Measurements from ENCODE around the gene COL6A1. TPM values are rescaled to one million over a fixed set of nuclear protein-coding genes. Genes with fewer than 3 reads are reported as not detected.

COL6A1 gene
- total RNA-seq, 1 donor from 2014 or later: 137 TPM

DNA sequence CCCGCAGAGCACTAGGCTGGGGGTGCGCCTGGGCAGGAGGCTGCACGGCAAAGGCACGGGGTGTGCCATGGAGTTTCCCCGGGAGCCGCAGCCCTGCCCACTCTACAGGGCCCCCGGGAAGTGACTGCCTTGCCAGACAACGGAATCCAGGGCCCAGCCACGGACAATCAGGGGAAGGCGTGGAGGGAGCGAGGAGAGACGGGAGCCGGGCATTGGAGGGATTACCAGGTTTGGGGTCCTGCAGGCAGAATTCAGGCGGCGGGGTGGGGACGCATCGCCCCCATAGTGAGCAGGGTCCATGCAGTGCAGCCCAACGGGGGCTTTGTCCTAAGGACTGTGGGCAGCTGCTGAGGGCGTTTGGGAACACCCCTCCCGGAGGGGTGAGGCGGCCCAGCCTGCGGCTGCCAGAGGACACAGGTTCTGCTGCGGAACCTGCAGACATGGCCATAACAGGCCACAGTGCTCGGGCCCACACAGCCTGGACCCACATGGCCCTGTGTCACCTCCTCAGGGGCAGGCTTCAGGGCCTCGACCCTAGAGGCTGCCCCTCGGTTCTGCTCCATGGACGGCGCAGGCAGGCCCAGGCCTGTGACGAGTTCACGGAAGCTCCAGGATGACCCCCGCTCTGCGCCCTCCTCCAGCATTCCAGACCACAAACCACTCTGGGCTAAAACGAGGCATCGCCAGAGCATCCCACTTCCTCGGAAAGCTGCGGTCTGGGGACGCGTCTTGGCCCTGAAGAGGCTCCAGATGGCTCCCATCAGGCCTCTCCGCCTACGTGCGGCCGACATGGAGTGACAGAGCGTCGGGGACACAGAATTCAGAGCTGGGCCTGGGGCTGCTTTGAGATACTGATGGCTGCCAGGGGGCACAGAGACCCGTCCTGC is 54.5 kb downstream of the COL6A1 start:
- H3K27ac Mint-ChIP-seq: no peak overlapping the region
- no peak for DNase-seq (ENCODE audit: low spot score, unreplicated experiment)
- peaks cover 4% of the 10 kb centered on the region for H3K4me1 Mint-ChIP-seq (ENCODE audit: low read depth)
- H3K9me3 Mint-ChIP-seq (ENCODE audit: low read depth): peaks cover 3% of the 10 kb centered on the region
- no peak overlapping the region for H3K4me3 Mint-ChIP-seq (ENCODE audit: low read depth)
- H3K27me3 Mint-ChIP-seq: peaks cover 13% of the 10 kb centered on the region
- TF ChIP-seq CTCF (IDR thresholded peaks at IDR 0.05; ENCODE audit: unreplicated experiment): no peak
- H3K36me3 Mint-ChIP-seq (ENCODE audit: insufficient read depth): no peaks in the 10 kb centered on the region

DNA sequence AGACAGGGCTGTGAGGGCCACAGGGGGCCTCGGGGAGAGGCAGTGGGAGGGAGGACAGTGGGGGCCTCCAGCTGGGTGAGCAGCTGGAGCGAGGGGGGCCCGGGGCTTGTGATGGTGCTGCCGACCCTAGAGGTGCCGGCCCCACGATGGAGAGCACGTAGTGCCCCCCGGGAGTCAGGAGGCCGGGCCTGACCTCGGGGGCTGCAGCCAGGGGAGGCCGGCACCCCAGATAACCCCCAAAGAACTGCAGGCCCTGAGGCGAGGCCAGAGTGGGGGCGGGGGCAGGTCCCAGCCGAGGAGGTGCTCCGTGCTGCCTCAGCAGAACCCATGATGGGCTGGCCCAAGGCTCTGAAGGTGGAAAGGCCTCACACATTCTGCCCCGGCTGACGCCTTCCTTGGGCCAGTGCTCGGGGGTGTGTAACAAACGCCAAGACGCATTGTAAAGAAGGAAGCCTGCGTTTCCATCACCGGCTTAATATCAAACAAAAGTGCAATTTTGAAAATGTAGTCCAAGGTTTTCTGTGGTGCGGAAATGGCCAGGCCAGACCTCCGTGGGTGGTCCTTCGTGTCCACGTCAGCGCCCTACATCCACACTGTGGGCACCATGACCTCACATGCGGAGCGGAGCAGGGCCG is 55.2 kb downstream of the COL6A1 start:
- TF ChIP-seq CTCF (IDR thresholded peaks at IDR 0.05; ENCODE audit: unreplicated experiment): no peak
- Mint-ChIP-seq H3K4me1 (ENCODE audit: low read depth) (peaks cover 4% of the 10 kb centered on the region), H3K36me3 (ENCODE audit: insufficient read depth) (no peaks in the 10 kb centered on the region), H3K27me3 (peaks cover 13% of the 10 kb centered on the region), H3K27ac (no peak overlapping the region), H3K4me3 (ENCODE audit: low read depth) (no peak overlapping the region), H3K9me3 (ENCODE audit: low read depth) (peaks cover 3% of the 10 kb centered on the region)
- DNase-seq (ENCODE audit: low spot score, unreplicated experiment): no peak

DNA sequence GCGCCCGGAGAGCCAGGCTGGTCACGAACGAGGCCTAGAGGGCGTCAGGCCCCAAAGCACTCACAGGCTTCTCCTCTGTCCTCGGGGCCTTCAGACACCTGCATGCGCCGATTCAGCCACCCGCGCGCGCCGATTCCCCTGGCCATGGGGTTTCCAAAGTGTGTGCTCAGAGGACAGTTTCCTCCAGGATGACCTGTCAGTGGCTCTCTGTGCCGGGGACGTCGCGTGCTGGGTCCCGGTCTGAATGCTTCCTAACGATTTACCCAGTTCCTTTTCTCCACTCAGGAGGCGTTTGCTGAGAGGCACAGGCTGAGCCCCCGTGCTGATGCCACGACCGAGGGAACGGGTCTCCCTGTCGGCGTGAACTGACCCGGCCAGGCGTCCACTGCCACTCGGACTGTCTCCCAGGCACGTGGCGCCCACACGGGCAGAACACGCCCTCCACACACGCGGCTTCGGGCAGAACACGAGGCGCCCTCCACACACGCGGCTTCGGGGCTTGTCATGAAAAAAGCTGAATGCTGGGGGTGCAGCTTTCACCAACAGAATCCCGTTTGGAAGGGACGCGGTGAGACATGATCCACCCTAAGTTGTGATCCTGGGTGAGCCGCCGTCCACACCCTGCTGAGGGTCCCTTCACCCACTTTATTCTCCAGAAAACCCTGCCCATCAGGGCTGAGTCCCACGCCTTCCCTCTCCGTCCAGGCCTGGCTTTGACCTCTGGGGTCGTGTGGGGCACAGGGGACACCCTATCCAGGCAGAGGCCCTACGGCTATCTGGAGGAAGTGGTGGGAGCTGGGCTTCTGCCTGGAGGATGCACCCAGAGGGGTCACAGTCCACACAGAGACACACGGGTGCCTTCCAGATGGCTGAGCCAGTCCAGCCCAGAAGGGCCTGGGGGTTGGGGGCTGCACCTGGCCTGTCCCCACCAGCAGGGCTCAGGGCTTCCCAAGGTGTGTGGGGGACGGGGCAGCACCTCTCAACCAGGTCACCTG is 56.1 kb downstream of the COL6A1 start:
- H3K27ac Mint-ChIP-seq: no peak overlapping the region
- no peak for DNase-seq (ENCODE audit: low spot score, unreplicated experiment)
- H3K36me3 Mint-ChIP-seq (ENCODE audit: insufficient read depth): no peaks in the 10 kb centered on the region
- H3K4me3 Mint-ChIP-seq (ENCODE audit: low read depth): no peak overlapping the region
- no peak for TF ChIP-seq CTCF (IDR thresholded peaks at IDR 0.05; ENCODE audit: unreplicated experiment)
- no peaks in the 10 kb centered on the region for H3K9me3 Mint-ChIP-seq (ENCODE audit: low read depth)
- peaks cover 10% of the 10 kb centered on the region for H3K27me3 Mint-ChIP-seq
- H3K4me1 Mint-ChIP-seq (ENCODE audit: low read depth): peaks cover 4% of the 10 kb centered on the region

- H3K27ac Mint-ChIP-seq: no peak overlapping the region
- H3K9me3 Mint-ChIP-seq (ENCODE audit: low read depth): no peaks in the 10 kb centered on the region
- TF ChIP-seq CTCF (IDR thresholded peaks at IDR 0.05; ENCODE audit: unreplicated experiment): no peak
- peaks cover 10% of the 10 kb centered on the region for H3K27me3 Mint-ChIP-seq
- H3K4me3 Mint-ChIP-seq (ENCODE audit: low read depth): no peak overlapping the region
- no peaks in the 10 kb centered on the region for H3K36me3 Mint-ChIP-seq (ENCODE audit: insufficient read depth)
- no peak for DNase-seq (ENCODE audit: low spot score, unreplicated experiment)
- peaks cover 2% of the 10 kb centered on the region for H3K4me1 Mint-ChIP-seq (ENCODE audit: low read depth)
Observed at GRCh38 chr21:46038341-46038829, 56.8 kb downstream of the COL6A1 start.
